GM23338 (cell line): ENCODE data around the gene TXNDC2.

Source experiments
- CREB1 ChIP-seq: fragments of 250-450 bp; sonication (Bioruptor Pico); IDR thresholded peaks from 2 replicates; pipeline ENCODE4 v1.5.0; 2020; ENCODE audit warnings: low read depth, mild to moderate bottlenecking, moderate library complexity
- EZH2 ChIP-seq: fragments of 200-600 bp; sonication (generic); IDR thresholded peaks from one replicate; pipeline ENCODE4 v1.8.0; 2017; ENCODE audit warnings: antibody characterized with exemption, mild to moderate bottlenecking, low read depth; ENCODE audit not compliant: unreplicated experiment
- EZH2phosphoT487 ChIP-seq: fragments of 200-600 bp; sonication (generic); IDR thresholded peaks from one replicate; pipeline ENCODE4 v1.8.1; 2018; ENCODE audit warnings: antibody characterized with exemption; ENCODE audit not compliant: unreplicated experiment
- JUNB ChIP-seq: IDR thresholded peaks from one replicate; pipeline ENCODE4 v1.6.1; 2016; ENCODE audit warnings: antibody characterized with exemption; ENCODE audit not compliant: unreplicated experiment
- POLR2AphosphoS5 ChIP-seq: IDR thresholded peaks from 2 replicates; pipeline ENCODE4 v1.6.1; 2016; ENCODE audit warnings: antibody characterized with exemption, low read depth
- STAT1 ChIP-seq: IDR thresholded peaks from one replicate; pipeline ENCODE4 v1.6.1; 2016; ENCODE audit warnings: antibody characterized with exemption; ENCODE audit not compliant: unreplicated experiment
- ZNF114 ChIP-seq: fragments of 250-450 bp; sonication (Bioruptor Pico); IDR thresholded peaks from 2 replicates; pipeline ENCODE4 v1.5.0; 2020; ENCODE audit warnings: mild to moderate bottlenecking, moderate library complexity
- ZNF331 ChIP-seq: fragments of 250-450 bp; sonication (Bioruptor Pico); IDR thresholded peaks from 2 replicates; pipeline ENCODE4 v1.5.0; 2020; ENCODE audit warnings: low read depth, mild to moderate bottlenecking, moderate library complexity
- TF ChIP-seq, protein P1 (sequence below), 2 experiments: fragments of 200-600 bp in 1 of 2; sonication (generic) in 1 of 2; conservative IDR thresholded peaks; 2 replicates each; pipeline versions ENCODE4 v1.5.1 to v1.6.1; 2016 to 2017; ENCODE audit warnings: antibody characterized with exemption in 2 of 2, low read depth in 2 of 2, mild to moderate bottlenecking in 2 of 2, moderate library complexity in 1 of 2
- TF ChIP-seq, protein P2 (sequence below): IDR thresholded peaks from one replicate; pipeline ENCODE4 v1.6.1; 2018; ENCODE audit warnings: antibody characterized with exemption; ENCODE audit not compliant: unreplicated experiment

DNA sequence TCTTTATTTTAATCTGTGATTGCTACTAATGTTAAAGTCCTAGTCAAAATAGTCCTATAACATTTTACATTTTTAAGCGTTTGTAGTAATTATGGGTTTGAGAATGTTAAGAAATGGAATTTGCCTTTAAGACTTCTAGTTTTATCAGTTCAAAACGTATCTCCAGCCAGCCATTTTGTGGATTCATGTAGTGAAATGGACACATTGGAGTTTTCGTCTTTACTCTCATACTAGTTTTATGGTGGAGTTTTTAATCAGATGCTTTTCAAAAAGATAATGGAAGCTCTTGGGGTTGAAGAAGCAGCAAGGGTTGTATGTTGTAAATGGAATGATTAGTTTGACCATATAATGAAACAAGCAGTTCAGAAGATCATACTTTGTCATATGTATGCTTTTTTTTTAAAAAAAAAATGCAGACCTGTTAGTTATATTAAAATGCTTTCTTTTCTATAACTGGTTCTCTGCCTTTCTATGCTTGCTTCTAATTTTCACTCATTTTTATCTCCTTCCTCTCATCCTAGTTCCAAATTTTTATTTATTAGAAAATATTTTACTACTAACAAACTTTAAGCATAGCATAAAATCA lies 44.6 kb downstream of the TXNDC2 start:
- TF ChIP-seq, protein P1, sequence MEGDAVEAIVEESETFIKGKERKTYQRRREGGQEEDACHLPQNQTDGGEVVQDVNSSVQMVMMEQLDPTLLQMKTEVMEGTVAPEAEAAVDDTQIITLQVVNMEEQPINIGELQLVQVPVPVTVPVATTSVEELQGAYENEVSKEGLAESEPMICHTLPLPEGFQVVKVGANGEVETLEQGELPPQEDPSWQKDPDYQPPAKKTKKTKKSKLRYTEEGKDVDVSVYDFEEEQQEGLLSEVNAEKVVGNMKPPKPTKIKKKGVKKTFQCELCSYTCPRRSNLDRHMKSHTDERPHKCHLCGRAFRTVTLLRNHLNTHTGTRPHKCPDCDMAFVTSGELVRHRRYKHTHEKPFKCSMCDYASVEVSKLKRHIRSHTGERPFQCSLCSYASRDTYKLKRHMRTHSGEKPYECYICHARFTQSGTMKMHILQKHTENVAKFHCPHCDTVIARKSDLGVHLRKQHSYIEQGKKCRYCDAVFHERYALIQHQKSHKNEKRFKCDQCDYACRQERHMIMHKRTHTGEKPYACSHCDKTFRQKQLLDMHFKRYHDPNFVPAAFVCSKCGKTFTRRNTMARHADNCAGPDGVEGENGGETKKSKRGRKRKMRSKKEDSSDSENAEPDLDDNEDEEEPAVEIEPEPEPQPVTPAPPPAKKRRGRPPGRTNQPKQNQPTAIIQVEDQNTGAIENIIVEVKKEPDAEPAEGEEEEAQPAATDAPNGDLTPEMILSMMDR (conservative IDR thresholded peaks at IDR 0.05; ENCODE audit: low read depth in 2 of 2), result no peak
- TF ChIP-seq CREB1 (CRISPR knock-in tag) (no peak), EZH2 (no peak), POLR2AphosphoS5 (no peak), JUNB (no peak), ZNF331 (CRISPR knock-in tag) (no peak), EZH2phosphoT487 (no peak), STAT1 (no peak), ZNF114 (CRISPR knock-in tag) (no peak)
- TF ChIP-seq, protein P2, sequence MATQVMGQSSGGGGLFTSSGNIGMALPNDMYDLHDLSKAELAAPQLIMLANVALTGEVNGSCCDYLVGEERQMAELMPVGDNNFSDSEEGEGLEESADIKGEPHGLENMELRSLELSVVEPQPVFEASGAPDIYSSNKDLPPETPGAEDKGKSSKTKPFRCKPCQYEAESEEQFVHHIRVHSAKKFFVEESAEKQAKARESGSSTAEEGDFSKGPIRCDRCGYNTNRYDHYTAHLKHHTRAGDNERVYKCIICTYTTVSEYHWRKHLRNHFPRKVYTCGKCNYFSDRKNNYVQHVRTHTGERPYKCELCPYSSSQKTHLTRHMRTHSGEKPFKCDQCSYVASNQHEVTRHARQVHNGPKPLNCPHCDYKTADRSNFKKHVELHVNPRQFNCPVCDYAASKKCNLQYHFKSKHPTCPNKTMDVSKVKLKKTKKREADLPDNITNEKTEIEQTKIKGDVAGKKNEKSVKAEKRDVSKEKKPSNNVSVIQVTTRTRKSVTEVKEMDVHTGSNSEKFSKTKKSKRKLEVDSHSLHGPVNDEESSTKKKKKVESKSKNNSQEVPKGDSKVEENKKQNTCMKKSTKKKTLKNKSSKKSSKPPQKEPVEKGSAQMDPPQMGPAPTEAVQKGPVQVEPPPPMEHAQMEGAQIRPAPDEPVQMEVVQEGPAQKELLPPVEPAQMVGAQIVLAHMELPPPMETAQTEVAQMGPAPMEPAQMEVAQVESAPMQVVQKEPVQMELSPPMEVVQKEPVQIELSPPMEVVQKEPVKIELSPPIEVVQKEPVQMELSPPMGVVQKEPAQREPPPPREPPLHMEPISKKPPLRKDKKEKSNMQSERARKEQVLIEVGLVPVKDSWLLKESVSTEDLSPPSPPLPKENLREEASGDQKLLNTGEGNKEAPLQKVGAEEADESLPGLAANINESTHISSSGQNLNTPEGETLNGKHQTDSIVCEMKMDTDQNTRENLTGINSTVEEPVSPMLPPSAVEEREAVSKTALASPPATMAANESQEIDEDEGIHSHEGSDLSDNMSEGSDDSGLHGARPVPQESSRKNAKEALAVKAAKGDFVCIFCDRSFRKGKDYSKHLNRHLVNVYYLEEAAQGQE, result no peak
